ENCODE measurements around the gene FAM227B.

Gene FAM227B

DNA sequence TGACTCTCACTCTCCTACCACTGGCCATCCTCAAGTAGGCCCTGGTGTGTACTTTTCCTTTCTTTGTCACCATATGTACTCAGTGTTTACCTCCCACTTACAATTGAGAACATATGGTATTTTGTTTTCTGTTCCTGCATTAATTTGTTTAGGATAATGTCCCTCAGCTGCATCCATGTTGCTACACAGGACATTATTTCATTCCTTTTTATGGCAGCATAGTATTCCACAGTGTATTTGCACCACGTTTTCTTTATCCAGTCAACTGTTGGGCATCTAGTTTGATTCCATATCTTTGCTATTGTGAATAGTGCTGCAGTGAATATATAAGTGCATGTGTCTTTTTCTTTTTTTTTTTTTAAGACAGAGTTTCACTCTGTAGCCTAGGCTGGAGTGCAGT is 324.4 kb downstream of the FAM227B start:
- no peak for DNase-seq (ENCODE audit: low read depth in 2 of 2)

GRCh38 chr15:49293941-49294340 is 326.7 kb downstream of the FAM227B start:
- DNase-seq (ENCODE audit: low read depth in 2 of 2) = no peak

DNA sequence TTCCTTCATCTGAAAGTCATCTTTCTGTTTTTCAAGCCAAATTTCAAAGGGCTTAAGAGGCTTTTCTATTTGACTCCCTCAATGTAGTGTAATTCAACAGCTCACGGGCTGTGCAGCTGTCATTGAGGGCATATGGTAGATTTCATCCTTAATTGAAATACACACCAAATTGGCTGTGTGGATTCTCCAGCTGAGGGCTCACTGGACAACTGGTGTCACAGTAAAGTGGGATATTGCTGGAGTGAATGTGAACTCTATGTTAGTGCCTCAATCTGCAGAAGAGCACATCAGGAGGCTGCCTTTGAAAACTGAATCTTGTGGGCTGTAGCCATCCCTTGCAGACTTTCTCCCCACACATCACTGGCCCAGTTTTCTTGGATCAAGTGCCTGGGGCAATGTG is 330.4 kb downstream of the FAM227B start:
- DNase-seq (ENCODE audit: low read depth in 2 of 2) = no peak

- no peak for DNase-seq (ENCODE audit: low read depth in 2 of 2)
Measured at GRCh38 chr15:49288391-49288790, 332.2 kb downstream of the FAM227B start.

GRCh38 chr15:49287481-49287880 is 333.1 kb downstream of the FAM227B start:
- no peak for DNase-seq (ENCODE audit: low read depth in 2 of 2)

- DNase-seq (ENCODE audit: low read depth in 2 of 2) = no peak
Measured at GRCh38 chr15:49286649-49287404, 333.8 kb downstream of the FAM227B start.

GRCh38 chr15:49282366-49282765 is 338.3 kb downstream of the FAM227B start:
- no peak for DNase-seq (ENCODE audit: low read depth in 2 of 2)

DNA sequence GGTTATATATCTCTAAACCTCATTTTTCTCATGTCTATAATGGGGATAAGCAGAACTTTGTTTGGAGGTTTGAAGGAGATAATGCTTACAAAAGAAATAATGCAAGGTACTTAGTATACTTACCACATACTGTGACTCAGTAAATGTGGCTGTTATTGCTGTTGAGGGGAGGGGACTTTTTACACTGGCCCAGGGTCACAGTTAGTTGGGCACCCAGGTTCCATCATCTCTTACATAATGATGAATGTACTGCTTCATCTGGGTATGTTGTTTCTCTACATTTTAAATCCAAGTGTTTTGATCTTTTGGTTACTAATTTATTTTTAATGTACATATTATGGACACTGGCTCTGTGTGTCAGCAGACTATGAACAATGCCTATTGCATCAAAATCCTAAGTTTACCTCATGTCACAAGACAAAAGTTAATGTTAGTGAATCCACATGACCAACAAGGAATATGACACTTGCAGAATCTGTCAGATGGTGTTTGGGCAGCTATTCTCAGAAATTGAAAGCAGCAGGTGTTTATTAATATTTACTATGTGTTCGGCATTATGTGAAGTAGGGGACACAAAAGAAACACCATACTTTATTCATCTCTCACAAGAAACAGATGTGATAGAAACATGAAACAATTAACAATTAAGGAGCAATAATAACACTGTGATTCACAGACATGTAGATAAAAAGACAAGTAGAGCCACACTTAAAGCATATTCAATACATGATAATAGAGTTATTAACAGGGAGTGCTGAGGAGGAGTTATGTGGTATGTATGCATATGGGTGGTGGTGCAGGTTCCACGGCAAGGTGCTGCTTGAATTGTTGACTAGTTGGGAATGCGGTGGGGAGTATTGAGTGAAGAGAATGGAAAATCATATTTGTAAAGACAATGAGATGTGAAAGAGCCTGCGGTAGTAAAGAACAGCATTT is 340.8 kb downstream of the FAM227B start:
- DNase-seq (ENCODE audit: low read depth in 2 of 2) = no peak

- DNase-seq (ENCODE audit: low read depth in 2 of 2) = no peak
Measured at GRCh38 chr15:49278751-49279150, 341.9 kb downstream of the FAM227B start.

All from stimulated activated CD4-positive, alpha-beta T cell treated with anti-CD3 and anti-CD28 coated beads, Interleukin-4, amount 100 ng/mL, for 48 hours (primary cell).